ENCODE data around the gene LCN1.
"Not testable (repeated sequence)": the region's sequence is repeated elsewhere in the genome, so short reads cannot be mapped to it uniquely, and the experiment has no call there.

LCN1 gene

DNA sequence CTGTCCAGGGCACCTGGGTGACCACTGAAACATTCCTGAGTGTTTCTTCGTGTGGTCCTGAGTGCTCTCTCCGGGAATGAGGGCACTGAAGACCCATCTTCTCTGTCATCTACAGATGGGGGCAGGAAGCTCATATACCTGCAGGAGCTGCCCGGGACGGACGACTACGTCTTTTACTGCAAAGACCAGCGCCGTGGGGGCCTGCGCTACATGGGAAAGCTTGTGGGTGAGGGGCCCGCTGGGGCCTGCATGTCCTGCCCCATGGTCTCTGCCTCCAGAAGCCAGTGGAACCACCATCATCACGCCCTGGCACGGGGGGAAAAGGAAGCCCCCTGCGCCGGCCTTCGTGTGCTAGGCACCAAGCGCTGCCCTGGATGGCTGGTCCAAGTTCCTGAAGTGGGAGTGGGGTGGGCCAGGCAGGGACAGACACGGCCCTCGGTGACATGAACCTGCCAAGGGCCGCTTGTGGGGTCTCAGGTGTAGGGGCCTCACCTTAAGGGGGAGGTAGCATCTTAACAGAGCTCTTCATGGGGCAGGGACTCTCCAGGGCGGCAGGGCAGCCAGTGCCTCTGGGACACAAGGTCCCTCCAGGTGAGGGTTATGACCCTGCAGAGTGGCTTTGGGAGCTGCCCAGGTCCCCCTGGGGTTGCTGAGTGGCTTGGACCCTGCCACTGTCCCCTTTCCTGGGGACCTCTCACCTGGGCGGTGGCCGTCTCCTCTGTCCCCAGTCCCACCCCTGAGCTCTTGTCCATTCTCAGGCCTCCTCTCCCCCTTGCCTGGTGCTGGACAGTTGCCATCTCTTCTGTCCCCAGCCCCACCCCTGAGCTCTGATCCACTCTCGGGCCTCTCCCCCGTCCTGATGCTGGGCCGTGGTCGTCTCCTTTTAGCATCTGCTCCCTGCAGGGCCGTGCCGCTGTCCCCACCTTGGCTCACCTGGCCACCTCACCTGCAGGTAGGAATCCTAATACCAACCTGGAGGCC lies 26.8 kb downstream of the LCN1 start:
- no peak for DNase-seq (ENCODE audit: low spot score)

DNA sequence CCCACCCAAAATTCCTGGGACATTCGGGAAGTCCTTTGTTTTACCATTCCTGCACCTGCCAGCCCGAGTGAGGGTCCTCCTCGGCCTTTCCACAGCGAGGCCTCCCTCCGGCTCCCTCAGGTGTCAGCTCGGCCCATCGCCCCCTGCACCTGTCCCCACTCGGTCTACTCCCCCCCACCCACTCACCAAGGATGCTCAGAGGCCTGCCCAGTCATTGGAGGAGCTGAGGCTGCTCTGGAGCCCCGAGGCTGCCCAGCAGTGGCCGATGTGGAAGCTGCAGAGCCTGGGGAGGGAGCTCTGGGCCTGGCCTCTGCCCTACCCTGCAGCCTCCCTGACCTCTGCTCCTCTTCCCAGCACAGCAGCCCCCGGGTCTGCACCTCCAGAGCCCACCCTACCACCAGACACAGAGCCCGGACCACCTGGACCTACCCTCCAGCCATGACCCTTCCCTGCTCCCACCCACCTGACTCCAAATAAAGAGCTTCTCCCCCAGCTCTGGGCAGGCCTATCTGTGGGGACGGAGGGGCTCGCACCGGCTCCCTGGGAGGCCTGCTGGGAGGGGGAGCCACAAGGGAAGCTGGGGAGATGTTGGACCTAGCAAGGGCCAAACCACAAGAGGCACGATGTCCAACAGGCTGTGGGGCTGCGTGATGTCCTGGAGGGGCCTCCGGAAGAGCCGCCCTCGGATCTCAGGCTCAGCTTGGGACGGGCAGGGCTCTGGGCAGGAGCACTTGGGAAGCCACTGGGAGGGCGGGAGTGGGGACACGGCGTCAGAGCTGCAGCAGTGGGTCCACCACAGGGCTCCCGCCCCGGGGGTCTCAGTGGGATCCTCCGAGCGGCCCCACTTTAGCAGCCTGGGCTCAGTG lies 28.5 kb downstream of the LCN1 start:
- DNase-seq (ENCODE audit: low spot score): not testable (repeated sequence)

DNA sequence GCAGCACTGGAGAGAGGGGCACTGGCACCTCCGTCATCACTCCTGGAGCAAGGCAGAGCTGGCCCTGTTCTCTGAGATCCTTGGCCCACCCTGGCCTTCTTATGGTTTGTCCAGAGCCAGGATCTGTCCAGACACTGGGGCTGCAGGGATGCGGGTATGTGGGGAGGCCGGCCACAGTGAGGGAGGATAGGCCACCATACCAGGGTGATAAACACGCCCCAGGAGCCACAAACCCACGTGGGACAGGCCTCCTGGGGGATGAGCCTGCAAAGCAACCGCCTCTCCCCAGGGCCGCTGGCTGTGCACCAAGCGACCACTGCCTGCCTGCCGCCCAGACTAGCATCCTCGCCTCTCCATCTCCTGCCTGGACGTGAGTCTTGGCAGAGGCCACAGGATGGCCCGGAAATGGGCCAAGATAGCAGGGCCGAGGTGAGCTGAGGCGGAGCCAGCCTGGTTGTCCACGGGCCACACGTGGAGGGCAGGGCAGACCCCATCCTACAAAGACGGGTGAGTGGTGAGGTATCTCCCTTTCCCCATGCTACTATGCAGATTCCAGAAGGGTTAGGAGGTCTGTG lies 29.2 kb downstream of the LCN1 start:
- DNase-seq (ENCODE audit: low spot score): no peak

DNA sequence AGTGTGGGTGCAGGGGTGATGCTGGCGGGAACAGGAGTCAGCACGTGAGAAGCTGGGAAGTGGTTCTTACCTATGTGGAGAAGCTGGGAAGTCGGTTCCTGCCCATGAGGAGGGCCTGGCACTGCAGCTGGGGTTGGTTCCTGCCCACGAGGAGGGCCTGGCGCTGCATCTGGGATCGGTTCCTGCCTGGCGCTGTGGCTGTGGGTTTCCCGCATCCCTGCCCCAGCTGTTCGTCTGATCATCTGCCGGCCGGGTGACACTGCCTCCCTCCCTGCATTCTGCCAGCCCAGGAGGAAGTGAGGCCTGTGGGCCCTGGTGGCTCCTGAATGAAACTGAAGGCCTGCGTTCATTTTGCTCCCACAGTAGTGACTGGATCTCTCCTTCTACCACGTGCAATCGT lies 29.8 kb downstream of the LCN1 start:
- no peak for DNase-seq (ENCODE audit: low spot score)

DNA sequence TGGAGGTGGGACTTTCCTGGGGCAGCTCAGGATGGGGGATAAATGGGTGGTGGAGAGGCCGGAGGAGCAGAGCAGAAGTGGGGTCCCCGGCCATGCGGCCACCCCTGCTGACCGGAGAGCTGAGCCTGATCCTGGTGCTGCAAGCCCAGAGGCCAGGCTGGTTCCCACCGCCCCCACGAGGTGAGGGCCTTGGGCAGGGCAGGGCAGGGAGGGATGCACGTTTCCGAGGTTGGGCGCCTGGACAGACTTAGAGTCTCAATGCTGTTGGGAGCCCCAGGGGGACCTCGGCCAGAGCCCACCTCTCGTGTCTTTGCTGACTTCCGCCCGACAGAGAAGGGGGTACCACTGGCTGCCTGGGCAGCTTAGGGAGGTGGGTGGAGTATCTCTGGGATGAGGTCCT lies 30.2 kb downstream of the LCN1 start:
- DNase-seq (ENCODE audit: low spot score): no peak

DNA sequence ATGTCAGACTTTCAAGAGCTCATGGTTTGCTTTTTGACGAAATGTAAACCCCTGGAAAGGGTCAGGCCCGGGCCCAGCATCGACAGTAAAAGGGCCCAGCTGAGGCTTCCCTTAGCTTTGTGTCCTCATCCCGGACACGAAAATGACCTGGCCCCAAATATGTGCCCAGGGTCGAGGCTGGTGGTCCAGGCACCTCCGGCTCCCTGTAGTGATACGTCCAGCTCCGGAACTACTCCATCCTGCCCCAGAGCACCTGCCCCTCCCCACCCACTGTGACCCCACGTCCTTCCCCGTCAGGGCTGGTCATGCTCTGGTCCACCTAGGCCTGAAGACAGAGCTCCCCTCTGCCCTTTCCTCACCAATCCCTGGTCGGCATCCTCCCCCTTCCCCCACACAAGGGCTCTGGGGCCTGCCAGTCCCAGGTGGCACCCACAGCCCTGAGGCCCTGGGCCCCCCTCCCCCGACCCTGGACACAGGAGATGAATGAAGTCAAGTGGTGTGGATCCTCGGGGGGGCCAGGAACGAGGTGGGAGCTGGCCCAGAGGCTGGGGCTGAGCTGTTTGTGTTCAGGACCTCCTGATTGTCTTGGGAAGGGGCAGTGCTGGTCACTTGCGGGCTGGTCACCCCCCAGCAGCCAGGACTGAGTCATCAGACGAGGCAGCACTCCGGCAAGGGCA lies 30.9 kb downstream of the LCN1 start:
- DNase-seq (ENCODE audit: low spot score): no peak

DNA sequence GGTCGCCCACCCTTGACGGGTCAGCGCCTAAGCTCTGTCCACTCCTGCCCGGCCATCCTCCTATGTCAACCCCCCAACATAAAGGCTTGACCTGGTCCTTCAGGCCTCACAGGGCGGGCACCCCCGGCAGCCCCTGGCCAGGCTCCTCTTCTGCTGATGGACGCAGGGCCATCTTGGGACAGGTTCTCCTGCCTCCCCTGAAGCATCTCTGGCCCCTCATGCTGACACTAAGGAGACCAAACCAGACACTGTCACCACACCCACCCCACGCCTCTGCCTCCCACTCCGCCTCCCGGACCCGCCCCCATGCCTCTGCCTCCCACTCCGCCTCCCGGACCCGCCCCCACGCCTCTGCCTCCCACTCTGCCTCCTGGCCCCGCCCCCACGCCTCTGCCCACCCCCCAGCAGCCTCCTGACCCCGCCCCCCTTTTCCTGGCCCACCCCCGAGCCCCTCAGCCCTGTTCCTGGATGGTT lies 31.5 kb downstream of the LCN1 start:
- DNase-seq (ENCODE audit: low spot score): no peak

DNA sequence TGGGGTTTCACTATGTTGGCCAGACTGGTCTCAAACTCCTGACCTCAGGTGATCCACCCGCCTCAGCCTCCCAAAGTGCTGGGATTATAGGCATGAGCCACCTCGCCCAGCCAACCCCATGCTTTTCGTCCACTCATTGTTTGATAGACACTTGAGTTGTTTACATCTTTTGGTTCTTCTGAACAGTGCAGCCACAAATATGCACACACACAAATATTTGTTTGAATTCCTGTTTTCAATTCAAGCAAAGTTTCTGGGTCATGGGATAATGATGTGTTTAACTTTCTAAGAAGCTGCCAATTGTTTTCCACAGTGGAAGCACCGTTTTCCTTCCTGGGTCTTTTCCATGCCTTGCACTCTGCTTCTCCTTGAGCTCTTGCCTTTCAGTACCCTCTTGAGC lies 33.5 kb downstream of the LCN1 start:
- no peak for DNase-seq (ENCODE audit: low spot score)

DNA sequence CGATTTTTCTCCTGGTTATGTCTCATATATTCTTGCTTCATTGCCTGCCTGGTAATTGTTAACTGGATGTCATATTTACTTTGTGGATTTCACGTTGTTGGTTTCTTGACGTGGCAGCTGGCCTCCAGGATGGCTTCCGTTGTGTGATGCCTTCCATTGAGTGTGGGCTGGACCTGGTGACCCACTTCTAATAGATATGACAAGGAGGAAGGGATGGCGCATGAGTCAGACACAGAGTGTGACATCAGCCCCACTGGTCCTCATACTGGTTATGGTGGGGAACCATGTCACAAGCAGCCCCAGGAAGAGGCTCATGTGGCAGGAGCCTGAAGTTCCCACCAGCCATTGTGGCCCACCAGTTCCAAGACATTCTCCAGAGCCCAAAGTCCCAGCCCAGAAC lies 34.0 kb downstream of the LCN1 start:
- DNase-seq (ENCODE audit: low spot score): no peak

DNA sequence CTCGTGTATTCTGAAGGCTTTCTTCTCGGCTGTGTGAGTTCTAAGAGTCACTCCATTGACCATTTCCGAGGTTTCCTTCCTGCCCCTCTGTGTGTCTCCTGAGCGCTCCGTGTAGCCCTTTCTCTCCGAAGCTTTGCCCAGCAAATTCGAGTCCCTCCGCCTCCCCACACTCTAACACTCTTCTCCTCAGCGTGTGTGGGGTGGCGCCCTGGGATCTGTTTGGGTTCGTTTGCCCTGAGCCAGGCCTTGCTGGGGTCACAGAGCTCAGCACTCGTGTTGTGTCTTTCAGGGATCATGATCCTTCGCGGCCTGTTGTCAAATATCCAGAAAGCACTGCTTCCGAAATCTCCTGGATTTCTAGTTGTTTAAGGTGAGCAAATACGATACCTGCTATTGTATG lies 34.7 kb downstream of the LCN1 start:
- DNase-seq (ENCODE audit: low spot score): no peak

DNA sequence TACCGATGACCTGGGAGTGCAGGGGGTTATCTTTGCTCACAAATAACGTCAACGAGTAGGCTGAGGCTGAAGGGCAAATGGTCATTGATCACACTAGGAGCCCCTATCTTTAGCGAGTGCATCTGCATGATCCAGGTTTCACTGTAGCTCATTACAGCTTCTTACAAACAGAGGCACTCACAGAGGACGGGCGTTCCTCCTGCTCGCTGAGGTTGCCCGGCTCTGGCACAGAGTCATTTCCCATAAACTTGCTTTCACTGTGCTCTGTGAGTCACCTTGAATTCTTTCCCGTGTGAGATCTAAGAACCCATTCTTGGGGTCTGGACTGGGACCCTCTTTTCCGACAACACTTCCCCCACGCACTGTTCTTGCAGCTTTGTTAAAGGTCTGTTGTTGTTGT lies 38.4 kb downstream of the LCN1 start:
- no peak for DNase-seq (ENCODE audit: low spot score)

DNA sequence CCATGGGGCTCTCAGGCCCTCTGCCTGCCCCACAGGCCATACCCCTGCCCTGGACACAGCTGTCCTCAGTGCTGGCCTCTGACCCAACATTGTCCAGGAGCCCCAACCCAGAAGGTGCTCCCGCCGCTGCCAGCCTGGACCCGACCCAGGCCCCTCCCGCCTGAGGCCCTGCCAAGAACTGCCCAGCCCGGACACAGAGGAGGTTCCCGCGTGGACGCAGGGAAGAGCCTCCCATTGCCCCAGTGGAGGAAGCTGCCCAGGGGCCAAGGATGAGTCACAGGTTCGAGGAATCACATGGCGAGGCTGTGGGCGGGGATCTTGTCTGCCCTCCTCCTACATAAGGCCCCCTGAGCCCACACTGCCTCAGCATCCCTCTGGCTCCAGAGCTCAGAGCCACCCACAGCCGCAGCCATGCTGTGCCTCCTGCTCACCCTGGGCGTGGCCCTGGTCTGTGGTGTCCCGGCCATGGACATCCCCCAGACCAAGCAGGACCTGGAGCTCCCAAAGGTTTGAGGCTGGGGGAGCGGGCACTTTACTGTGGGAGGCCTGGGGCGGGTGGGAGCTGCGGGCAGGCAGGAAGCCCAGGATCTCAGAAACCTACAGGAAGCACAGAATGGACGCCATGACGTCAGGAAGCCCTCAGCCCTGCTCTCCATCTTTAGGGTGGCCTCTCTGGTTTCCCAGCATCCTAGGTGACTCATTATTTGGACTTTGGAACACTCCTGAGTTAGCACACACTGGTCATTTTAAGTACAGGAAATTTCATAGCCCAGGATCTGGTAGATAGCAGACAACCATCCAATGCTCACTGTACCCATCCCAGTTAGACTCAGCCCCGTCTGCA lies 40.4 kb downstream of the LCN1 start, which contains the start of gene PAEP:
Gene PAEP, plus strand, starts transcription at position 366 of the 844 bp plus-strand sequence.
- no peak for DNase-seq (ENCODE audit: low spot score)

DNA sequence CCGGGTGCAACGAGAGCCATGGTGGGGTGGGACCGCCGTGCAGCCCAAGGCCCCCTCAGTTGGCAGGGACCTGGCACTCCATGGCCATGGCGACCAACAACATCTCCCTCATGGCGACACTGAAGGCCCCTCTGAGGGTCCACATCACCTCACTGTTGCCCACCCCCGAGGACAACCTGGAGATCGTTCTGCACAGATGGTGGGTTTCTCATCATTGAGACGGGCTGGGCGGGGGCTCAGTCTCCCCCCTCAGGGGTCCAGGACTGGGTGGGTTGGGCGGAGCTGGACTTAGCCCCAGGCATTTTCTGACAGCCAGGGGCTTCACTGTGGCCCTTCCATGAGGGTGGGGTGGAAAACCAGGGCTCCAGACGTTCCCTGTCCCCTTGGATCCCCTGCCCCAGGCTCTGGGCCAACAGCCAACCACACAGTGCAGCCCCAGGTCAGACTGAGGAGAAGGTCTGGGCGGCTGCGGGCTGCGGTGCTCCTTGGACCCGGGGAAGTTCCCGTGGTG lies 41.0 kb downstream of the LCN1 start:
- no peak for DNase-seq (ENCODE audit: low spot score)

DNA sequence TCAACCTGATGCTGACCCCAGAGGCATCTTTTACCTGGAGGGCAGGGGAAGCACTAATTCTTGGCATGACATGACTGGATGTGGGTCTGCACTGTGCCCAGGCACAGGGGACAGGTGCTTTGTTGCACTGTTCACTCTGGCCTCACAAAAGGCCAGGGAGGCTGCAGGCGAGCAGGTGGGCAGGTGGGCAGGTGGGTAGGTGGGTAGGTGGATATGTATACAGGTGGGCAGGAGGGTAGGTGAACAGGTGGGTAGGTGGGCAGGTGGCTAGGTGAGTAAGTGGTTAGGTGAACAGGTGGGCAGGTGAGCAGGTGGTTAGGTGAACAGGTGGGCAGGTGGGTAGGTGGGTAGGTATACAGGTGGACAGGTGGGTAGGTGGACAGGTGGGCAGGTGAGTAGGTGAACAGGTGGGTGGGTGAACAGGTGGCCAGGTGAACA lies 41.8 kb downstream of the LCN1 start:
- no peak for DNase-seq (ENCODE audit: low spot score)

DNA sequence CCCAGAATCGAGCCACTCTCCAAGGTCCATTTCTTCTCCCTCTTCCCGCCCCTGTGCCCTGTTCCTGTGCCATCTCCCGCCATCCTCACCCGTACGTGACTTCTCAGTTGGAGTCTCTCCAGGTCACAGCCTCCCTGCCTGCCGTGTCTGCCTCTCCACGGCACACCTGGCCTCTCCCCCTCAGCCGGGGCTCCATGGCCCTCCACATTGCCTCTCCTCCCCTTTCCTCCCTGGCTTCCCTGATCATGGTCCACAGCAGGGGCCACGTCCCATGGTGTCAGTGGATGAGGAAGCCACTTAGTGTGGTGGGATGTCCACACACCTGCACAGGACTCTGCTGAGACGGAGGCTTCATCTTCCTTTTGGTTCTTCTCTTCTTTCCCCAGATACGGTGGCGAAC lies 42.6 kb downstream of the LCN1 start:
- DNase-seq (ENCODE audit: low spot score): no peak

DNA sequence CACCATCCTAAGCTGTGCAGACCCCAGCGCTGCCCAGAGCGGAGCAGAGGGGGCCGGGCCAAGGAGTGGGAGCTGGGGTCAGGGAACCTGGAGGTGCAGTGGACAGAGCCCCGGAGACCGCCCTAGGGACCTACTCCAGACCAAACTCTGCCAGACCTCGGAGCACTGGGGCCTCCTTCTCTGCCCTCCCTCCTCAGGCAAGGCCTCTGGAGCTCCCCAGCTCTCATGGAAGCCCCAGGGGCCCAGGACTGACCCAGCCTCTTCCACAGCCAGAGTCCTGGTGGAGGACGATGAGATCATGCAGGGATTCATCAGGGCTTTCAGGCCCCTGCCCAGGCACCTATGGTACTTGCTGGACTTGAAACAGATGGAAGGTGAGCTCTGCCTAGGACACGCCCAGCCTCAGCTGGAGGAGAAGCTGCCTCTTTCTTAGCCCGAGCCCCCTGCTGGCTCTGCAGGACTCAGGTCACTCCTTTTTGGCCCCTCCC lies 43.9 kb downstream of the LCN1 start:
- no peak for DNase-seq (ENCODE audit: low spot score)

DNA sequence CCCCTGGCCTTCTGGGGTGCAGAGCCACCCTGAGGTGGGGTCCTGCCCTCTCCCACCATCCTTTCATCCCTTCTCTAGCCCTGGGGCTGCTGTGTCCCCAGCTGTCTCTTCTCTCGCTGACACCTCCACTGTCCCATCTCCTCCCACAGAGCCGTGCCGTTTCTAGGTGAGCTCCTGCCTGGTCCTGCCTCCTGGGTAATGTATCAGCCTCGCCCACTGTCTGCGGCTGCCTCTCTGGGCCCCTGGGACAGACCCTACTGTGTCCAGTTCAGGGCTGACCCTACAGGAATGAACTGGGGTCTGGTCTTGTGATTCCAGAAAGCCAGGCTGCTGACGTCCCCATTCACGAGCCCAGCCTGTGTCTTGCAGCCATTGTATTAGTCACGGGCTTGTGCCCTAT lies 44.4 kb downstream of the LCN1 start:
- DNase-seq (ENCODE audit: low spot score): no peak

DNA sequence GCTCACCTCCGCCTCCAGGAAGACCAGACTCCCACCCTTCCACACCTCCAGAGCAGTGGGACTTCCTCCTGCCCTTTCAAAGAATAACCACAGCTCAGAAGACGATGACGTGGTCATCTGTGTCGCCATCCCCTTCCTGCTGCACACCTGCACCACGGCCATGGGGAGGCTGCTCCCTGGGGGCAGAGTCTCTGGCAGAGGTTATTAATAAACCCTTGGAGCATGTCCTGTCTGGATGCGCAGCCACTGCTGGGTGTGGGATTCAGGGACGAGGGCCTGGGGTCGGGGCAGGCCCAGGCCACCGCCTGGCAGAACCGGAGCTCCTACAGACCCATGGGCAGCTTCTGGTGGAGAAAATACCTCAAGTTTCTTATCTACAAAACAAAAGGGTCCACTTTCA lies 45.3 kb downstream of the LCN1 start:
- no peak for DNase-seq (ENCODE audit: low spot score)

DNA sequence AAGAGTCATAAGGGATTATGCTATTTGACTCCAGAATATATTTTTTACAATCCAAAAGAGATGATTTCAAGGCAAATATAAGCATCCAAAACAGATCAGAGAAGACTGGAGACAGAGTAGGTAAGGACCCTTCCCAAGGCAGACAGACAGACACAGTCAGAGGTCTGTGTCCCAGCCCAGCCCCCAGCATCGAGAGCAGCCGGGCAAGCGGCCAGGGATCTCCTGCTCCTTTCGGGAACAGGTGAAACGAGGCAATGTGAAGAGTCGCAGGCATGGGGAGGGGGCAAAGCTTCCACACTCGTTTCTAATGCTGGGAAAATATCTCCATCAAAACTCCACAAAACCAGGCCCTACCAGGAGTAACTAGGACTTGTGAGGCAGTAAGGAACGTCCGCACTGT lies 46.1 kb downstream of the LCN1 start:
- no peak for DNase-seq (ENCODE audit: low spot score)

DNA sequence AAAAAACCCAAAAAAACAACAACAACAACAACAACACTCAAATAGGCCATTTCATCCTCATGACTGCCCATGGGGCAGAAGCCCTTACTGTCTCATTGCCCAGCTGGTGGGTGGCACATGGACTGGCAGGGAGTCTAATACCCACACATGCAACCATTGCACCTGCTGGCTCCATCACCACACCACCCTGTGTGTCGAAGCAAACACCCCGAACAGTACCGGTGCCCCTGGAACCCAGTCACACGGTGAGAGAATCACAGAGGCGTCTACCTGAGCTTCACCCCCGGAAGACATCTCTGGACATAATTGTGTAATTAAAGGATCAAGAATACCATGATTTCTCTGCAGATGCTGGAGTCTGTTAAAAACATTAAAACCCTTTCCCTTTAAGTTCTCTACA lies 46.8 kb downstream of the LCN1 start:
- DNase-seq (ENCODE audit: low spot score): no peak

Measured in cerebellar cortex (tissue), 1 donor.